H9 (cell line): ENCODE data around the gene MICU1. TPM values are rescaled to one million over a fixed set of nuclear protein-coding genes. Genes with fewer than 3 reads are reported as not detected.

Experiments used
- DNase-seq: peaks from one replicate; pipeline ENCODE4 v3.0.0-alpha.2; 2017
- H2AFZ ChIP-seq: one replicate; pipeline ENCODE4 v1.6.1; 2013; ENCODE audit warnings: mild to moderate bottlenecking, low read length, control low read depth, moderate library complexity
- H2AK5ac ChIP-seq: 2 replicates; pipeline ENCODE4 v1.6.1; 2013; ENCODE audit warnings: low read length, control low read depth, mixed read lengths; ENCODE audit not compliant: insufficient read length
- H2BK120ac ChIP-seq: one replicate; pipeline ENCODE4 v1.6.1; 2013; ENCODE audit warnings: low read depth, mild to moderate bottlenecking, low read length, control low read depth, inconsistent platforms; ENCODE audit not compliant: poor library complexity, severe bottlenecking
- H2BK12ac ChIP-seq: 2 replicates; pipeline ENCODE4 v1.6.1; 2013; ENCODE audit warnings: low read length, control low read depth, mixed read lengths, low read depth; ENCODE audit not compliant: insufficient read length
- H2BK15ac ChIP-seq: 2 replicates; pipeline ENCODE4 v1.6.1; 2013; ENCODE audit warnings: low read depth, low read length, control low read depth
- H2BK20ac ChIP-seq: one replicate; pipeline ENCODE4 v1.6.1; 2013; ENCODE audit warnings: low read depth, mild to moderate bottlenecking, low read length, control low read depth, inconsistent platforms; ENCODE audit not compliant: poor library complexity, severe bottlenecking
- H2BK5ac ChIP-seq: 2 replicates; pipeline ENCODE4 v1.6.1; 2013; ENCODE audit warnings: low read length, control low read depth, mixed read lengths; ENCODE audit not compliant: insufficient read length
- H3K14ac ChIP-seq: 2 replicates; pipeline ENCODE4 v1.6.1; 2013; ENCODE audit warnings: low read length, control low read depth; ENCODE audit not compliant: insufficient read depth
- H3K18ac ChIP-seq: 2 replicates; pipeline ENCODE4 v1.6.1; 2013; ENCODE audit warnings: low read depth, mild to moderate bottlenecking, mixed read lengths, low read length, control low read depth; ENCODE audit not compliant: insufficient read length
- H3K23ac ChIP-seq: 2 replicates; pipeline ENCODE4 v1.6.1; 2013; ENCODE audit warnings: low read length, control low read depth, mixed read lengths, low read depth; ENCODE audit not compliant: insufficient read length
- H3K23me2 ChIP-seq: 2 replicates; pipeline ENCODE4 v1.6.1; 2013; ENCODE audit warnings: low read depth, mild to moderate bottlenecking, mixed read lengths, low read length, control low read depth; ENCODE audit not compliant: insufficient read length, poor library complexity, severe bottlenecking
- H3K27ac ChIP-seq: 2 replicates; pipeline ENCODE4 v1.5.1; 2013; ENCODE audit warnings: low read length, control low read depth, mixed read lengths, low read depth; ENCODE audit not compliant: insufficient read length
- H3K27me3 ChIP-seq: 2 replicates; pipeline ENCODE4 v1.6.1; 2013; ENCODE audit warnings: low read length, control low read depth, inconsistent platforms; ENCODE audit not compliant: insufficient read depth
- H3K4ac ChIP-seq: 2 replicates; pipeline ENCODE4 v1.6.1; 2013; ENCODE audit warnings: low read depth, mild to moderate bottlenecking, control low read depth, inconsistent platforms, low read length, moderate library complexity
- H3K4me1 ChIP-seq: 2 replicates; pipeline ENCODE4 v1.6.1; 2013; ENCODE audit warnings: low read length, control low read depth, inconsistent platforms; ENCODE audit not compliant: insufficient read depth
- H3K4me2 ChIP-seq: 2 replicates; pipeline ENCODE4 v1.6.1; 2013; ENCODE audit warnings: low read length, control low read depth, mixed read lengths; ENCODE audit not compliant: insufficient read length, insufficient read depth
- H3K56ac ChIP-seq: 2 replicates; pipeline ENCODE4 v1.6.1; 2013; ENCODE audit warnings: low read depth, mild to moderate bottlenecking, mixed read lengths, low read length, control low read depth; ENCODE audit not compliant: insufficient read length
- H3K79me1 ChIP-seq: 2 replicates; pipeline ENCODE4 v1.6.1; 2013; ENCODE audit warnings: low read depth, mild to moderate bottlenecking, moderate library complexity, low read length, control low read depth, inconsistent platforms; ENCODE audit not compliant: insufficient read depth, poor library complexity, severe bottlenecking
- H3K79me2 ChIP-seq: 2 replicates; pipeline ENCODE4 v1.6.1; 2013; ENCODE audit warnings: low read length, control low read depth, inconsistent platforms; ENCODE audit not compliant: insufficient read depth
- H3K9ac ChIP-seq: 2 replicates; pipeline ENCODE4 v1.6.1; 2013; ENCODE audit warnings: low read length, control low read depth, mixed read lengths; ENCODE audit not compliant: insufficient read length; ENCODE audit errors: extremely low read depth
- H3K9me3 ChIP-seq: one replicate; pipeline ENCODE4 v1.6.1; 2013; ENCODE audit warnings: low read depth, low read length, inconsistent platforms; ENCODE audit not compliant: control insufficient read depth
- H3T11ph ChIP-seq: one replicate; pipeline ENCODE4 v1.6.1; 2013; ENCODE audit warnings: mild to moderate bottlenecking, low read length, control low read depth, inconsistent platforms
- H4K20me1 ChIP-seq: one replicate; pipeline ENCODE4 v1.6.1; 2013; ENCODE audit not compliant: control insufficient read depth, insufficient read length, insufficient read depth
- H4K5ac ChIP-seq: 2 replicates; pipeline ENCODE4 v1.6.1; 2013; ENCODE audit warnings: low read depth, mild to moderate bottlenecking, mixed read lengths, low read length, control low read depth; ENCODE audit not compliant: insufficient read length
- H4K8ac ChIP-seq: replicated peaks from 2 replicates; pipeline ENCODE4 v1.6.1; 2013; ENCODE audit warnings: low read length, control low read depth, mixed read lengths, low read depth; ENCODE audit not compliant: insufficient read length
- H4K91ac ChIP-seq: 2 replicates; pipeline ENCODE4 v1.6.1; 2013; ENCODE audit warnings: low read depth, mild to moderate bottlenecking, moderate library complexity, mixed read lengths, low read length, control low read depth; ENCODE audit not compliant: insufficient read length
- H3K27ac Mint-ChIP-seq, 3 experiments: 2 replicates in 2 of 3; 3 replicates in 1 of 3; pipeline ENCODE4 v1.8.0; 2020 to 2021; ENCODE audit warnings: mixed read lengths in 3 of 3, mild to moderate bottlenecking in 1 of 3, moderate library complexity in 1 of 3
- H3K27me3 Mint-ChIP-seq: 2 replicates; pipeline ENCODE4 v1.8.0; 2021; ENCODE audit warnings: low read depth, mild to moderate bottlenecking, moderate library complexity, mixed read lengths
- H3K36me3 Mint-ChIP-seq, 3 experiments: 2 replicates in 2 of 3; 3 replicates in 1 of 3; pipeline ENCODE4 v1.8.0; 2020 to 2021; ENCODE audit warnings: low read depth in 3 of 3, mixed read lengths in 3 of 3; ENCODE audit not compliant: insufficient read depth in 1 of 3
- H3K4me1 Mint-ChIP-seq, 2 experiments: 2 replicates each; pipeline ENCODE4 v1.8.0; 2020; ENCODE audit warnings: mixed read lengths in 2 of 2
- H3K4me3 Mint-ChIP-seq, 2 experiments: 2 replicates in 1 of 2; 3 replicates in 1 of 2; pipeline ENCODE4 v1.8.0; 2020 to 2021; ENCODE audit warnings: mild to moderate bottlenecking in 2 of 2, mixed read lengths in 2 of 2, moderate library complexity in 1 of 2
- H3K9me3 Mint-ChIP-seq, 2 experiments: 2 replicates in 1 of 2; 3 replicates in 1 of 2; pipeline ENCODE4 v1.8.0; 2020; ENCODE audit warnings: mild to moderate bottlenecking in 2 of 2, mixed read lengths in 2 of 2, moderate library complexity in 1 of 2
- CTCF ChIP-seq: fragments of 200-600 bp; sonication (generic); conservative IDR thresholded peaks from 3 replicates; pipeline ENCODE4 v1.8.0; 2021; ENCODE audit warnings: antibody characterized with exemption, mild to moderate bottlenecking
- WGBS: extraction: QIAGEN DNeasy Blood & Tissue Kit; methylation state at CpG from one replicate; pipeline ENCODE4 v1.1.7; 2013; ENCODE audit warnings: missing lambda C conversion rate, low lambda C conversion rate, mixed read lengths; ENCODE audit not compliant: insufficient read length; ENCODE audit errors: extremely low coverage; 5-methylcytosine and 5-hydroxymethylcytosine counted together
- total RNA-seq: library from RNA; stranded (reverse); gene quantifications from 2 replicates; pipeline ENCODE4 v1.2.1, GENCODE V29; 2021

MICU1 gene
- total RNA-seq, 1 experiment from 2014 or later: 33.2 TPM

- H3K23ac ChIP-seq: no peak overlapping the region
- H3K18ac ChIP-seq: no peak overlapping the region
- no peak overlapping the region for H2BK120ac ChIP-seq
- no peaks in the 10 kb centered on the region for H3K23me2 ChIP-seq
- H2BK5ac ChIP-seq: no peak overlapping the region
- H3K14ac ChIP-seq: no peak overlapping the region
- H3K56ac ChIP-seq: no peak overlapping the region
- TF ChIP-seq CTCF: no peak
- H3K4me1 ChIP-seq: no peaks in the 10 kb centered on the region
- no peak overlapping the region for H2BK15ac ChIP-seq
- Mint-ChIP-seq H3K36me3 (peaks cover 2 to 11% (median 9%) of the 10 kb centered on the region in 3 experiments; a peak in 6 of 7 replicates), H3K27ac (no peak overlapping the region), H3K9me3 (peaks cover 2 to 10% of the 10 kb centered on the region in 2 experiments; a peak in 2 of 5 replicates), H3K4me1 (no peaks in the 10 kb centered on the region), H3K4me3 (no peak overlapping the region), H3K27me3 (no peaks in the 10 kb centered on the region)
- no peaks in the 10 kb centered on the region for H4K20me1 ChIP-seq
- no peak overlapping the region for H4K91ac ChIP-seq
- no peaks in the 10 kb centered on the region for H3K79me1 ChIP-seq
- no peak overlapping the region for H2AK5ac ChIP-seq
- H3K4ac ChIP-seq: no peak overlapping the region
- no peaks in the 10 kb centered on the region for H3K27me3 ChIP-seq
- no peak overlapping the region for H3T11ph ChIP-seq
- peaks cover 7% of the 10 kb centered on the region for H3K9me3 ChIP-seq
- no peak overlapping the region for H3K27ac ChIP-seq
- H3K9ac ChIP-seq: no peak overlapping the region
- no CpG with 5 or more reads among the region's 1 CpG for WGBS
- H4K5ac ChIP-seq: no peak overlapping the region
- H2BK20ac ChIP-seq: no peak overlapping the region
- no peak overlapping the region for H3K4me2 ChIP-seq
- H4K8ac ChIP-seq: no peak overlapping the region
- no peak overlapping the region for H2AFZ ChIP-seq
- no peak for DNase-seq
- H3K79me2 ChIP-seq: no peaks in the 10 kb centered on the region
- no peak overlapping the region for H2BK12ac ChIP-seq
These were observed 216.7 kb downstream of the MICU1 start for GRCh38 chr10:72409167-72409566.
